ENCODE measurements around the gene UBE2Q1.

Gene UBE2Q1

GRCh38 chr1:154575951-154576566 lies 17.6 kb upstream of the UBE2Q1 start:
- DNase-seq: no peak

GRCh38 chr1:154575147-154575927 lies 16.9 kb upstream of the UBE2Q1 start:
- no peak for DNase-seq

GRCh38 chr1:154574716-154575115 lies 16.3 kb upstream of the UBE2Q1 start:
- peak; percentile 30 for DNase-seq

- no peak for DNase-seq
Observed at GRCh38 chr1:154573168-154573510, 14.7 kb upstream of the UBE2Q1 start.

- no peak for DNase-seq
Observed at GRCh38 chr1:154572468-154573167, 14.2 kb upstream of the UBE2Q1 start.

GRCh38 chr1:154571964-154572288 lies 13.5 kb upstream of the UBE2Q1 start:
- DNase-seq: no peak

- no peak for DNase-seq
Observed at GRCh38 chr1:154571244-154571963, 12.9 kb upstream of the UBE2Q1 start.

GRCh38 chr1:154568157-154568815 lies 9.8 kb upstream of the UBE2Q1 start:
- DNase-seq: no peak

GRCh38 chr1:154567386-154568156 lies 9.1 kb upstream of the UBE2Q1 start, which contains the start of gene CHRNB2:
TSS of gene CHRNB2 (plus strand) at chr1:154567778. CDS start at chr1:154568045, 267 bp downstream.
- peak; percentile 61 for DNase-seq

GRCh38 chr1:154565876-154566275 lies 7.4 kb upstream of the UBE2Q1 start:
- no peak for DNase-seq

GRCh38 chr1:154559466-154560044 lies 1.1 kb upstream of the UBE2Q1 start:
- peak; percentile 91 for DNase-seq

GRCh38 chr1:154558720-154559465 lies 431 bp upstream of the UBE2Q1 start:
- DNase-seq: peak; percentile 99

- no peak for DNase-seq
Observed at GRCh38 chr1:154557248-154557938, 1.1 kb downstream of the UBE2Q1 start.

GRCh38 chr1:154556422-154556821 lies 2.0 kb downstream of the UBE2Q1 start:
- no peak for DNase-seq

- no peak for DNase-seq
Observed at GRCh38 chr1:154553056-154554030, 5.1 kb downstream of the UBE2Q1 start.

GRCh38 chr1:154552036-154552435 lies 6.4 kb downstream of the UBE2Q1 start:
- no peak for DNase-seq

- no peak for DNase-seq
Observed at GRCh38 chr1:154551474-154551873, 7.0 kb downstream of the UBE2Q1 start.

- DNase-seq: no peak
Observed at GRCh38 chr1:154550657-154551056, 7.8 kb downstream of the UBE2Q1 start.

- no peak for DNase-seq
Observed at GRCh38 chr1:154550070-154550469, 8.4 kb downstream of the UBE2Q1 start.
